ENCODE measurements around the gene CSK.
"Not testable (repeated sequence)": the region's sequence is repeated elsewhere in the genome, so short reads cannot be mapped to it uniquely, and the experiment has no call there.

CSK gene

GRCh38 chr15:74770211-74770903 is 11.5 kb upstream of the CSK start:
- no peak for DNase-seq (ENCODE audit: low read depth in 2 of 2)

DNA sequence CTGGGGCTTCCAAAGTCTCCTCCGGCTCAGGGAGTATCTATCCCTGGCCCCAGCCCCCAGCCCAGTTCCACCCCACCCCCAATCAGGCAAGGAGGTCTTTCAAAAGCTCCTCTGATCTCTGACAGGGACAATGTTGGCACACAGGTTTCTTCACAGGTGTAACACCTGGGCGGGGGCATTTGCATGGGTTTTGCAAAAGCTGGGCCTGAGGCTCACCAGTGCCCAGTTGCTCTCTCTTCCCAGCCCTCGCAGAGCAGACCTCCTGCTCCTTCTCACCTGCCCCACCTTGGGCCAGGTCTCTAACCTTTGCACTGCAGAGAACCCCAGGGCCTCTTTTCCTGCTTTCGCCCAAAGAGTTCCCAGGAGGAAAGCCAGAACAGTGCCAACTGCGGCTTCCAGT is 8.6 kb upstream of the CSK start:
- DNase-seq (ENCODE audit: low read depth in 2 of 2): no peak

DNA sequence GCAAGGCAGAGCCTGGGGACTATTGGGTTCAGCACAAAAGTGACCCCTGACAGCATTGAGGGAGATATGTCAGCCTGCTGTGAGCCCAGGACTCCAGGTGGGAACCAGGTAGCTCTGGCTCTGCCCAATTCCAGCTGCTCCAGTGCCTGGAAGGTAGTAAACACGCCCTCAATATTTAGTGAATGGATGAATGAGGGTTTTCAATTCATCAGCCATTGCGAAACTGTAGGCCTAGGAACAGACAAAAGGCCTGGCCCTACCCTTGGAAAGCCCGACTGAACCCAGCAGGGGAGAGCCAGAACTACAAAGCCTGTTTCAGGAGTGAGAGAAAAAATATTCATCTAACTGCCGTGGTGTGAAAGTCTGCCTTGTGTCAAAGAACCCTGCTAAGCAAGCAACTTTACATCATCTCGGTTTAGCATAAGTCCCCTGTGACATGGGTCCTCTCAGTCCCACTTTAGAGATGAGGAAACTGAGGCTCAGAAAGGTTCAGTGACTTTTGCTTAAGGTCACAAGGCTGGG is 8.1 kb upstream of the CSK start:
- DNase-seq (ENCODE audit: low read depth in 2 of 2): no peak

DNA sequence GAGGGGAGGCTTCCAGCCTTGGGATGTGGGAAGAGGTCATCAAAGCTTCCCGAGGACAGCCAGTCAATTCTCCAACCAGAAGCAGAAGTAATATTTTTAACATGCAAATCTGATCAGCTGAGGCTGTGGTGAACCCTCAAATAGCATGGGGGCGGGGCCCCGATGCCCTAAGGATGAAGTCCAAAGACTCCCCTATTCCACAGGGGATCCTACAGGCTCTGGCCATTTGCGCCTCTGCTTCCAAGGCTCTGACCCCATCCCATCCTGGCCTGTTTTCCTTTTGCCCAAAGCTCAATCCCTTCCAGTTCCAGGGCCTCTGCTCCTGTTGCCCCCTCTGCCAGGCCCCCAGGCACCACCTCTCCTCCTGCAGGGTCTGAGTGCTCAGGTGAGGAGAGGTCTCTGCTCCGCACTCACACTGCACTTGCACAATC is 6.7 kb upstream of the CSK start:
- DNase-seq (ENCODE audit: low read depth in 2 of 2): no peak

DNA sequence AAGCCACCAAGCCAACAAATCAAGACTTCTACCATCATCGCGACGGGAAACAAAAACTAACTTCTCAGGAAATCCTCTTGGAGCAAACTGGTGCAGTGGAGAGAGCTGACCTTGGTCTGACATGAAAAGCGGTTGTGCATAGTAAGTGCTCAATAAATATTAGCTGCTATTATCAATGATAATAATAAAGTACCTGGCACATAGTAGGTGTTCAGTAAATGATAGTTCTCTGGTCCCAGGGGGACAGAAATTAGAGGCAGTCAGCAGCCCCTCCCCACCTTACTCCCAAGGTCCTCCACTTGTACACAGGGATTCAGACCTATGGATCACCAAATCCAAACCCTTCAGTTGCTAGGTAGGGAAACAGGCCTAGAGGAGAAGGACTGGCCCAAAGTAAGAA is 6.0 kb upstream of the CSK start:
- DNase-seq (ENCODE audit: low read depth in 2 of 2): no peak

DNA sequence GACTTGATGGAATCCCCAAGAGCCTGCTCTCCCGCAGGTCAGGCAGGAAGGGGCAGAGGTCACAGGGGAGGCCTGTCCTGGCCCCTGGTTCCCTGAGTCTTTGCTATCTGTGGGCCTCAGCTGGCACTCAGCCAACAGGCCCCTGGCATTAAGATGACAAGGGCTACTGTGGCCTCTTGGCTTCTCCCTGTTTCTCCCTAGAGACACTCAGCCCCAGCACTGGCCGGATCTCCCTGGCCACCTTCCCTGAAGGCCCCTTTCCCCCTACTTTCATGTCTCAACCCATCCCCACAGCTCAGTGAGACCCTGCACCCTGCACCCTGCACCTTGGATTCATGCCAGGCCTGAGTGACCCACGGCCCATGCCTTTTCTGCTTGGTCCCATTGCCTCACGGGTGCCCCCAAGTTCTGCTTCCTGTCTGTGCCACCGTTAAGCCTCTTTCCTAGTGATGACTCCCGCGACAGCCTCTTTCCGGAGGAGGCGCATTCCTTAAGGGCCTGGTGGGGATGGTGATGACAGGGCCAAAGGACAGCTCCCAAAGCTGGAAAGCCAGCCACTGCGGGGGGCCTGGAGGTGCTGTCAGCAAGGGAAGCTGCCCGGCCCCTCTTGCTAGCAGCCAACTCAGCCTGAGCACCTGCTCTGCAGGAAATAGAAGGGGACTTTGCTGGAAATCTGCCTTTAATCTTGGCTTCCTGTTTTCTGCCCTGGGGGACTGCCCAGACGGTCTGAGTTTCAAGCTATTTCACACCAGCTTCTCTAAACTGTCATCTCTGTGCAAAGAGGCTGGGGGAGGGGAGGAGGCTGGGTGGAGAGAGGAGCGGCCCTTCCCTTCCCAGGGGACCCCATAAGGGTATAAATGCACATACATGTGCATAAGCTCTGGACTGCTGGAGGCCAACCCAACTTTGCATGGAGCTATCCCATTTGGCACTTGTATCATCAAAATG is 4.8 kb upstream of the CSK start:
- DNase-seq (ENCODE audit: low read depth in 2 of 2): no peak

DNA sequence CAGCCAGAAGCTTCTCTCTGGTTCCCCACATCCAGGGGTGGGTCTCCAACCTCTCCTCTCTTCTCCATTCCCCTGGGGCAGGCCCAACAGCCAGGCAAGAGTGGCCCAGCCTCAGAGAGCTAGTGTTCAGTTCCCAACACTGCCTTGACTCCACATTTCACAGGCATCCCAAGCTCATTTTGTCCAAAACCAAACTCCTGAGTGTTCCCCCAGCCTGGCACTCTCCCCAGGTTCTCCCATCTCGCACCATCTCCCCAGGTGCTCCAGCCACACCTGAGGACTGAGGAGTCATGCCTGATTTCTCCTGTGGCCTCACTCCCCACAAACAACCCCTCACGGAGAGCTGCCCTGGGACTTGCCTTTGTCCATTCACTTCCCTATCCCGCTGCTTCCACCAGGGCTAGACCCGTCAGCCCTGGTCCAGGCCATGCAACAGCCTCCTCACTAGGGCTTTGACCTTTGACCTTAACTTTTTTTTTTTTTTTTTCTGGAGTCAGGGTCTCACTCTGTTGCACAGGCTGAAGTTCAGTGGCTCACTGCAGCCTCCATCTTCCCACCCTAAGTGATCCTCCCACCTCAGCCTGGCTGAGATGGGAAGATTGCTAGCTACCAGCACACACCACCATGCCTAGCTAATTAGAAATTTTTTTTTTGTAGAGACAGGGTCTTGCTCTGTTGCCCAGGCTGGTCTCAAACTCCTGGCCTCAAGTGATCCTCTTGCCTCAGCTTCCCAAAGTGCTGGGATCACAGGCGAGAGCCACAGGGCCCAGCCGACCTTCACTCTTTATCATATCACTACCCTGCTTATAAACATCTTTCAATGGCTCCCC is 3.9 kb upstream of the CSK start:
- no peak for DNase-seq (ENCODE audit: low read depth in 2 of 2)

DNA sequence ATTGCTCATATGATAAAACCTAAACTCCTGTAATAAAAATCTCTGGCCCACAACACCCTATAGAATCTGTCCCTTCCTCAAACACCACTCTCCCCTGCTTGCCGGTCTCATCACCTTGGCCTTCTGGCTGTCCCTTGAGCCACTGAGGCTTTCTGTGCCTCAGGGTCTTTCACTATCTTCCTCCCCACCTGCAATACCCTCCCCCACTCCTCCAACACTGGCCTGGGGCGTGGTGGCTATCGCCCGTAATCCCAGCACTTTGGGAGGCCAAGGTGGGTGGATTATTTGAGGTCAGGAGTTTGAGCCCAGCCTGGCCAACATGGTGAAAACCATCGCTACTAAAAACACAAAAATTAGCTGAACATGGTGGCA is 3.3 kb upstream of the CSK start:
- DNase-seq (ENCODE audit: low read depth in 2 of 2): no peak

GRCh38 chr15:74779162-74779648 is 2.7 kb upstream of the CSK start:
- no peak for DNase-seq (ENCODE audit: low read depth in 2 of 2)

DNA sequence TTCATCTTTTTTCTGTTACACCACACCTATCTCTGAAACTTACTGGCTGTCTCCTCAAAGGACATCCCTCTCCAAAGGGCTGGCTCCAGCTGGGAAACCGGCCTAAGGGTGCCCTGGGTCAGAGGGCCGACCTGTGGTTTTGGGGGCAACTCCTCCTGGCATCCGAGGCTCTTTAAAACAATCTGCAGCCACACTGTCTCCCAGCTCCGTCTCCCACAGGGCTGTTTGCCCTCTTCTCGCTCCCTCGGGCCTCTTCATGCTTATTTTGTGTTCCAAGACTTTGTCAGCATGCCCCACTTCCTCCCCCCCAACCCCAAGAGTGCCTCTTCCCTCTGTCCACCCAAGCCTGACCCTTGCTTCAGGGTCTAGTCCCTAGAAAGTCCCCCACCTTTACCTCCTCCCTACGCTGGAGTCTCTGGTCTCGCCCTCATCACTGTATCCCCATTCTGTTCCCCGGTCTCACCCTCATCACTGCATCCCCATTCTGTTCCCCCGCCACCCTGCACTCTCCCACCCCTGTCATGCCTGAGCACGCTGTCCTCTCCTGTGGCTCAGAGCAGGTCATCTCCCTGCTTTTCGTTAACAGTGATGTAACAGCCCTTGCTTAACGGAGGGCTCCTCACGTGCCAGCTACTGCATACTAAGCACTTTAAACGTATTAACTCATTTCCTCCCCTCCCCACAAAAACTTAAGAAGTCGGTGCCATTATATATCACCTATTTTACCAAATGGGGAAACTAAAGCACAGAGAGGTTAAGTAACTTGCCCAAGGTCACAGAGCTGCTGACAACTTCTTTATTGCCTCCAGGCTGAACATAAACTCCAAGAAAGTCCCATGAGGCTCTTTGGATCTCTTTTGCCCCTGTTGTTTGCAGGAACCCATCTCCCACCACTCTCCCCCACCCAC is 1.1 kb upstream of the CSK start:
- DNase-seq (ENCODE audit: low read depth in 2 of 2): no peak

DNA sequence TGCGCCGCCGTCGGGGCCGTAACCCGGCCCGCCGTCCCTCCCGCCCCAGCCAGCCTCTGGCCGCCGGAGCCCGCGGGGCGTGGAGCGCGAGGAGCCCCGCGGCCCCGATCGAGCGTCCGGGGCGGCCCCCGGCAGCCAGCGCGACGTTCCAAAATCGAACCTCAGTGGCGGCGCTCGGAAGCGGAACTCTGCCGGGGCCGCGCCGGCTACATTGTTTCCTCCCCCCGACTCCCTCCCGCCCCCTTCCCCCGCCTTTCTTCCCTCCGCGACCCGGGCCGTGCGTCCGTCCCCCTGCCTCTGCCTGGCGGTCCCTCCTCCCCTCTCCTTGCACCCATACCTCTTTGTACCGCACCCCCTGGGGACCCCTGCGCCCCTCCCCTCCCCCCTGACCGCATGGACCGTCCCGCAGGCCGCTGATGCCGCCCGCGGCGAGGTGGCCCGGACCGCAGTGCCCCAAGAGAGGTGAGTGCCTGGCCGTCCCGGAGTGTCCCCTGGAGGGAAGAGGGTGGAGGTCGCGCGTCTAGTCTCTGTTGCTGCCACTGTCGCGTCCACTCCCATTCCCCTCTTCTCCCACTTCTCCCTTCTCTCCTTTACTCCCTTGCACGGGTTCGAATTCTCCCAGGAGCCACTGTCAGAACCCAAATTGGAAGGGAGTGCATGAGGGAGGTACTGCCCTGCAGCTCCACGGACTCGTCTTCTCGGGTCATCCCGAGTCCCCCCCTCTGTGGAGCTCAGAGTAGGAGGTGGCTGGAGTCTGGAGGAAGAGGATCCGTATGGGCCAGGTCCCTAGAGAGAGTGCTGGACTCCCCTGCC is 585 bp downstream of the CSK start:
- DNase-seq (ENCODE audit: low read depth in 2 of 2): peak in 1 of 2 donors; percentile 57

- no peak for DNase-seq (ENCODE audit: low read depth in 2 of 2)
Measured at GRCh38 chr15:74783072-74783807, 1.4 kb downstream of the CSK start.

GRCh38 chr15:74783808-74784175 is 1.9 kb downstream of the CSK start:
- no peak for DNase-seq (ENCODE audit: low read depth in 2 of 2)

DNA sequence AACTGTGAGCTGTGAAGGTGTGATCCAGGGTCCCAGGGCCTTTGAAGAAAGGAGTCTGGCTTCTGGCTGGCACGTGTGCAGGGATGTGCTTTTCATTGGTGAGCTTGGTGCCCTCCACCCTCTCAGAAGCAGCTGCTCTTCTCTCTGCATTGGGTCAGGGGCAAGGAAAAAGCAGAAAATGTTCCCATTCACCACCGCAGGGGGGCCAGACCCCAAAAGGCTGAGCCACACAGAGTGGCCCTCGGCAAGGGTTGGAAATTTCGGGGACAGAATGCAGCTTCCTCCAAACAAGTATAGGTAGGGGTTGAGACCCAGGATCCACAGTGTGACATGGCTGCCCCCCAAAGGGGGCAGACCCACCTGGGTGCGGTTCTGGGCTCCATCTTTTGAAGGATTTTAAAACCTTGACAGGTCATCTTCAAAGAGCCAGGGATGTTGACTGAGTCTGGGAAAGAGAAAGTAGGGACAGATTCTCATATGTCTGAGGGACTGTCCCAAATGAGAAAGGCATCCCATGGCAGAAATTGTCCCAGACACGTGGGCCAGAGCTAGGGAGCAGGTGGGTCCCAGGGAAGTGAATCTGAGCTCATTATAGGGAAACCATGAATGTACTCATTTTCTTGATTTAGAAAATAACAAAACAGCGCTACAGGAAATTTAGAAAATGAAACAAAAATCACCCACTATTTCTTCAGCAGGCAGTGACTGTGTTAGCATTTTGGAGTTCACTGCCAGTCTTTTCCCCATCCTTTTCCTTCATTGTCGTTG is 2.7 kb downstream of the CSK start:
- no peak for DNase-seq (ENCODE audit: low read depth in 2 of 2)

DNA sequence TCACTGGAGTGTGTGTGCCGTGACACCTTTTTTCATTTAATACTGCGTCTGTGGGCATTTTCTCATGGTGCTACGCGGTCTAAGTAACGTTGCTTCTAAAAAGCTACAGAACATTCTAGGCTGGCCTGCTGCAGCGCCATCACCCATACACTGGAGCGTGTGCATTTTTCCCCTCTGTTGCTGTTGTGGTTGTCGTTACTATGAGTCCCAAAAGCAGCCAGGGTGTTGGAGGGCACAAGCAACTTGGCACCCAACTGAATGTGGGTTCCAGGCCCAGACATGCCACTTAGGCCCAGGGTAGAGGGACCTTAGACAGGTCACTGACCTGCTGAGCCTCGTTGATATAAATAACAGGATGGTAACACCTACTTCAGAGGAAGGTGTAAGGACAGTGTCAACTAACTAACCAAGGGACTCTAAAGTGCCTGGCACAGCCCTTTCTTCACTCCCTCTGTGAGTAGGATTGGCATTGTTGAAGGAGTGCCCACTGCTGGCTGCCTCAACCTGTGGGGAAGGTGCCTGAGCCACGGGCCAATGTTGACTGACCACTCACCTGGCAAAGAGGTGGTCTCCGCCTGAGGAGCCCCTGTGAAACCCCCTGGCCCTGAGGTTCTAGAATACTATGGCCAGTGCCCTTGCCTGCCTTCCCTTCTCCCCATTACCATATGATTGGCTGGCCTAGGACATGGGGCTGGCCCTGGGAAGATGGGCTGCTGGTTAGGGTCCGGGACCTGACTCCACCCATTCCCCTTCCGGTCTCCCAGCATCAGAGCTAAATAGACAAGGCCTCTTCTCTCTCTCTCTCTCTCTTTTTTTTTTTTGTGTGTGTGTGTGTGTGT is 3.5 kb downstream of the CSK start:
- DNase-seq (ENCODE audit: low read depth in 2 of 2): no peak

- not testable (repeated sequence) for DNase-seq (ENCODE audit: low read depth in 2 of 2)
Measured at GRCh38 chr15:74786081-74786480, 4.2 kb downstream of the CSK start.

GRCh38 chr15:74786551-74787165 is 4.8 kb downstream of the CSK start:
- DNase-seq (ENCODE audit: low read depth in 2 of 2): no peak

Data from stimulated activated CD8-positive, alpha-beta memory T cell treated with anti-CD3 and anti-CD28 coated beads, Interleukin-7, amount 100 ng/mL, for 4 hours (primary cell).